ENCODE data around the gene KRT4. TPM values are rescaled to one million over a fixed set of nuclear protein-coding genes. Genes with fewer than 3 reads are reported as not detected.

Gene KRT4
- total RNA-seq, 1 donor from 2014 or later = not detected

- H3K9ac ChIP-seq = no peak overlapping the region
- no peaks in the 10 kb centered on the region for H3F3A ChIP-seq (ENCODE audit: low read depth)
- Mint-ChIP-seq H3K27me3 (ENCODE audit: insufficient read depth, low read depth) (peaks cover 16% of the 10 kb centered on the region), H3K4me1 (no peaks in the 10 kb centered on the region), H3K27ac (no peak overlapping the region), H3K4me3 (no peak overlapping the region), H3K9me3 (no peaks in the 10 kb centered on the region), H3K36me3 (no peaks in the 10 kb centered on the region)
- H3K79me2 ChIP-seq (ENCODE audit: low read depth) = no peaks in the 10 kb centered on the region
- DNase-seq (ENCODE audit: low spot score) = no peak
- no peaks in the 10 kb centered on the region for H4K20me1 ChIP-seq (ENCODE audit: low read depth)
- H3K4me3 ChIP-seq = no peak overlapping the region
- H3K27ac ChIP-seq = no peak overlapping the region
- H3K36me3 ChIP-seq = no peaks in the 10 kb centered on the region
- TF ChIP-seq EZH2phosphoT487 (IDR thresholded peaks at IDR 0.05) = no peak
- TF ChIP-seq CTCF (IDR thresholded peaks at IDR 0.05) = no peak
- TF ChIP-seq EZH2 (IDR thresholded peaks at IDR 0.05) = no peak
- no peaks in the 10 kb centered on the region for H3K9me3 ChIP-seq (ENCODE audit: low read depth)
- no peaks in the 10 kb centered on the region for H3K4me1 ChIP-seq
- H2AFZ ChIP-seq (replicated peaks) = no peak overlapping the region
- H3K4me2 ChIP-seq = no peak overlapping the region
- no peaks in the 10 kb centered on the region for H3K27me3 ChIP-seq
Observed at GRCh38 chr12:52790427-52791270, 23.3 kb downstream of the KRT4 start.

DNA sequence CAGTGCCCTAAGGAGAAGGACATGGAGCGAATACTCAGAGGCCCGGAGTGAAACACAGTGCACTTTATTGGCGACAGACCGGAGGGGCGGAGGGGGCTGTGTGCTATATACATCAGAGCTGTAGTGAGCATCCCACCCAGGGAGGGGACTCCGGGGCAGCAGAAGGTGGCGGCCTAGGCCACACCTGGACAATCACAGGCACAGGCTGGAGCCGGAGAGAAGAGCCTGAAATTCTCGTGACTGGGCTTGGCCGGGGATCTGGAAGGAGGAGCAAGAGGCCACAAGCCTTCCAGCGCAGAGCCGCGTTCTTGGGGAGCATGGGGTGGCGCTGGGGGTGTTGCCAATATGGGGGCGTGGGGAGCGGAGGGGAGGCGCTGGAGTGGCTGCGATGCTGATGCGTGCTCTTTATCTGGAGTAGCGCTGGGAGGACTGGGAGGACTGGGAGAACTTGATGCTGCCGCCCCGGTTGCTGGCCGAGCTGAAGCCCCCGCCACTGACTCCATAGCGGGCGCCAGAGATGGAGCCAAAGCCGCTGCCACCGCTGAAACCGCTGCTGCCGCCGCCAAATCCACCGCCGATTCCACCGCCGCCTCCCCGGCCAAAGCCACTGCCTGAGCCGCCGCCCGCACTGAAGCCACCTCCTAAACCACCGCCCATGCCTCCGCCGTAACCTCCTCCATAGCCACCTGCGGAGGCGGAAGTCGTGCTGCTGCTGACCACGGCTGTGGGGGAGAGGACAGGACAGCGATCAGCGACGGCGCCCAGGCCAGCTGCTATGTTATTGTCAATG is 24.1 kb downstream of the KRT4 start:
- H3K9me3 Mint-ChIP-seq = no peaks in the 10 kb centered on the region
- Histone ChIP-seq H4K20me1 (ENCODE audit: low read depth) (no peaks in the 10 kb centered on the region), H3K4me3 (no peak overlapping the region), H3K4me2 (no peak overlapping the region), H3K4me1 (no peaks in the 10 kb centered on the region), H3K9ac (no peak overlapping the region), H3K79me2 (ENCODE audit: low read depth) (no peaks in the 10 kb centered on the region), H3F3A (ENCODE audit: low read depth) (no peaks in the 10 kb centered on the region), H3K9me3 (ENCODE audit: low read depth) (no peaks in the 10 kb centered on the region), H3K36me3 (no peaks in the 10 kb centered on the region), H3K27ac (no peak overlapping the region), H2AFZ (replicated peaks) (no peak overlapping the region), H3K27me3 (no peaks in the 10 kb centered on the region)
- TF ChIP-seq EZH2 (IDR thresholded peaks at IDR 0.05) (no peak), EZH2phosphoT487 (IDR thresholded peaks at IDR 0.05) (no peak), CTCF (IDR thresholded peaks at IDR 0.05) (no peak)
- no peak for DNase-seq (ENCODE audit: low spot score)
- no peaks in the 10 kb centered on the region for H3K36me3 Mint-ChIP-seq
- no peak overlapping the region for H3K4me3 Mint-ChIP-seq
- peaks cover 12% of the 10 kb centered on the region for H3K27me3 Mint-ChIP-seq (ENCODE audit: insufficient read depth, low read depth)
- H3K4me1 Mint-ChIP-seq = no peaks in the 10 kb centered on the region
- H3K27ac Mint-ChIP-seq = no peak overlapping the region

DNA sequence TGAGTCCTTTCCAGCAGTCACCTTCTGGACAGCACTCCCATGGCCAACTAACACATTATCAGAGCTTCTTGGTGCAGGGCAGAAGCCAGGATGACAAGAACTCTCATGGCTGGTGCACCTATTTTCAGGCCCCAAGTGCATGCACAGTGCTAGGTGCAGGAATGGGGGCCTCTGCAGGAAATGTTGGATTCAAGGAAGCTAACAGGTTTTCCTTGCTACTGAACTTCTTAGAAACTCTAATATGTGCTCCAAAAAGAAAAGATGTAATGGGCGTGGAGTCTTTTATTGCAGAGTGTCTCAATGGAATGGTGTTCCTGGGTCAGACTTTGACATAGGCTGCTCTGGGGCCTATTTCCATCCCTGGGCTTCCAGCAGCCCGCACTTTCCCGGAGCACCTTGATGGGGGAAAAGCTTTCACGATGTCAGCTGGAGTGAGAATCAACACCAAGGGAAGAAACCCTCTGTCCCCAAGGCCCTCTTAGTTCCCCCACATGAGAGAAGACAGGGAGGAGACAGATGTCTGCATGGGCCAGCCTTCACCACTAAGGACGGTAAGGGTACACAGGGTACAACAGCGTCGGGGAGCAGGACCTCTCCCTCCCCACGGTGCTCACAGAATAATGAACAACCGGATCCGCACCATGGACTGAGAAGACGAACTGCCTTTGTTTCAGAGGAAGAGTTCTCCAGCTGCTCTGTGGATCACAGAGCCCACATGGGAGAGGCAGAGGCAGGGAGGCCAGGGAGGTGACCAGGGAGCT is 24.9 kb downstream of the KRT4 start:
- Histone ChIP-seq H3K27me3 (no peaks in the 10 kb centered on the region), H3K27ac (no peak overlapping the region), H3K9ac (no peak overlapping the region), H4K20me1 (ENCODE audit: low read depth) (no peaks in the 10 kb centered on the region), H3K9me3 (ENCODE audit: low read depth) (no peaks in the 10 kb centered on the region), H3K4me1 (no peaks in the 10 kb centered on the region), H3K79me2 (ENCODE audit: low read depth) (no peaks in the 10 kb centered on the region), H3F3A (ENCODE audit: low read depth) (no peaks in the 10 kb centered on the region), H3K4me2 (no peak overlapping the region), H3K4me3 (no peak overlapping the region), H3K36me3 (no peaks in the 10 kb centered on the region), H2AFZ (replicated peaks) (no peak overlapping the region)
- H3K27me3 Mint-ChIP-seq (ENCODE audit: insufficient read depth, low read depth) = peaks cover 9% of the 10 kb centered on the region
- no peaks in the 10 kb centered on the region for H3K36me3 Mint-ChIP-seq
- no peak for DNase-seq (ENCODE audit: low spot score)
- H3K4me3 Mint-ChIP-seq = no peak overlapping the region
- no peaks in the 10 kb centered on the region for H3K9me3 Mint-ChIP-seq
- no peaks in the 10 kb centered on the region for H3K4me1 Mint-ChIP-seq
- TF ChIP-seq EZH2phosphoT487 (IDR thresholded peaks at IDR 0.05) (no peak), EZH2 (IDR thresholded peaks at IDR 0.05) (no peak), CTCF (IDR thresholded peaks at IDR 0.05) (no peak)
- no peak overlapping the region for H3K27ac Mint-ChIP-seq

Measured in neural progenitor cell (in vitro differentiated cells).